OCI-LY3 (cell line): Measurements from ENCODE around the gene PIM2.
A peak's percentile ranks its signal among the peaks of the same experiment; 100 is the strongest.

Experiments
- H2AFZ ChIP-seq: fragments of 200-600, 300-600 bp; shearing (Covaris generic); 2 replicates; pipeline ENCODE4 v1.6.0; 2014; ENCODE audit warnings: antibody characterized with exemption, low read depth, low read length
- H3K27ac ChIP-seq: fragments of 200-600, 300-600 bp; sonication (generic); 2 replicates; pipeline ENCODE4 v1.5.1; 2014; ENCODE audit warnings: mild to moderate bottlenecking, low read length, moderate library complexity, mixed read lengths
- H3K27me3 ChIP-seq: fragments of 200-600, 300-600 bp; sonication (generic); 2 replicates; pipeline ENCODE4 v1.6.1; 2014; ENCODE audit warnings: low read depth, low read length, mixed read lengths
- H3K36me3 ChIP-seq: fragments of 200-600, 300-600 bp; sonication (generic); replicated peaks from 2 replicates; pipeline ENCODE3; 2014; ENCODE audit warnings: low read depth, low read length, mixed read lengths
- H3K4me1 ChIP-seq: fragments of 300-600, 200-600 bp; sonication (generic); 2 replicates; pipeline ENCODE4 v1.6.1; 2014; ENCODE audit warnings: low read length, mixed read lengths
- H3K4me2 ChIP-seq: fragments of 200-600, 300-600 bp; sonication (generic); 2 replicates; pipeline ENCODE4 v1.6.1; 2014; ENCODE audit warnings: low read length, mixed read lengths
- H3K4me3 ChIP-seq: fragments of 300-600, 200-600 bp; sonication (generic); 2 replicates; pipeline ENCODE4 v1.5.1; 2014; ENCODE audit warnings: antibody characterized with exemption, mild to moderate bottlenecking, low read length, moderate library complexity
- H3K79me2 ChIP-seq: fragments of 300-600, 200-600 bp; shearing (Covaris generic); 2 replicates; pipeline ENCODE4 v1.6.1; 2014; ENCODE audit warnings: mild to moderate bottlenecking, low read length, mixed read lengths
- H3K9ac ChIP-seq: fragments of 300-600, 200-600 bp; shearing (Covaris generic); 2 replicates; pipeline ENCODE4 v1.6.0; 2014; ENCODE audit warnings: mild to moderate bottlenecking, low read length, moderate library complexity
- H3K9me3 ChIP-seq: fragments of 200-600, 300-600 bp; shearing (Covaris generic); 2 replicates; pipeline ENCODE4 v1.6.1; 2014; ENCODE audit warnings: low read length, mixed read lengths; ENCODE audit not compliant: insufficient read depth
- H4K20me1 ChIP-seq: fragments of 200-600, 300-600 bp; sonication (generic); 2 replicates; pipeline ENCODE4 v1.6.1; 2016; ENCODE audit warnings: low read length, mixed read lengths; ENCODE audit not compliant: insufficient read depth
- EZH2phosphoT487 ChIP-seq: fragments of 200-600 bp; shearing (Covaris generic); IDR thresholded peaks from 2 replicates; pipeline ENCODE4 v1.6.1; 2018; ENCODE audit warnings: antibody characterized with exemption, mixed run types, low read depth
- TF ChIP-seq, protein P1 (sequence below): fragments of 200-600, 300-600 bp; sonication (generic); IDR thresholded peaks from 2 replicates; pipeline ENCODE4 v1.5.1; 2014; ENCODE audit warnings: antibody characterized with exemption, low read length, low read depth

The PIM2 gene

GRCh38 chrX:48942895-48943294, 24.1 kb upstream of the PIM2 start:
- Histone ChIP-seq H3K9ac (peak overlapping the region; percentile 39), H3K27ac (peak overlapping the region; percentile 62), H3K27me3 (no peaks in the 10 kb centered on the region), H3K9me3 (no peaks in the 10 kb centered on the region), H2AFZ (no peak overlapping the region), H3K79me2 (peaks cover 84% of the 10 kb centered on the region), H4K20me1 (no peaks in the 10 kb centered on the region), H3K36me3 (peaks cover 22% of the 10 kb centered on the region), H3K4me2 (peak overlapping the region; percentile 24; the same call in 1 of the 2 replicates), H3K4me1 (peaks cover 72% of the 10 kb centered on the region), H3K4me3 (no peak overlapping the region)
- TF ChIP-seq, protein P1, sequence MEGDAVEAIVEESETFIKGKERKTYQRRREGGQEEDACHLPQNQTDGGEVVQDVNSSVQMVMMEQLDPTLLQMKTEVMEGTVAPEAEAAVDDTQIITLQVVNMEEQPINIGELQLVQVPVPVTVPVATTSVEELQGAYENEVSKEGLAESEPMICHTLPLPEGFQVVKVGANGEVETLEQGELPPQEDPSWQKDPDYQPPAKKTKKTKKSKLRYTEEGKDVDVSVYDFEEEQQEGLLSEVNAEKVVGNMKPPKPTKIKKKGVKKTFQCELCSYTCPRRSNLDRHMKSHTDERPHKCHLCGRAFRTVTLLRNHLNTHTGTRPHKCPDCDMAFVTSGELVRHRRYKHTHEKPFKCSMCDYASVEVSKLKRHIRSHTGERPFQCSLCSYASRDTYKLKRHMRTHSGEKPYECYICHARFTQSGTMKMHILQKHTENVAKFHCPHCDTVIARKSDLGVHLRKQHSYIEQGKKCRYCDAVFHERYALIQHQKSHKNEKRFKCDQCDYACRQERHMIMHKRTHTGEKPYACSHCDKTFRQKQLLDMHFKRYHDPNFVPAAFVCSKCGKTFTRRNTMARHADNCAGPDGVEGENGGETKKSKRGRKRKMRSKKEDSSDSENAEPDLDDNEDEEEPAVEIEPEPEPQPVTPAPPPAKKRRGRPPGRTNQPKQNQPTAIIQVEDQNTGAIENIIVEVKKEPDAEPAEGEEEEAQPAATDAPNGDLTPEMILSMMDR = no peak
- TF ChIP-seq EZH2phosphoT487 = no peak

- Histone ChIP-seq H3K27me3 (no peaks in the 10 kb centered on the region), H3K27ac (peak overlapping the region; percentile 100), H3K9me3 (no peaks in the 10 kb centered on the region), H3K79me2 (peaks cover 81% of the 10 kb centered on the region), H3K4me2 (peak overlapping the region; percentile 74), H4K20me1 (no peaks in the 10 kb centered on the region), H3K36me3 (peaks cover 24% of the 10 kb centered on the region), H3K4me1 (peaks cover 88% of the 10 kb centered on the region), H3K4me3 (no peak overlapping the region), H3K9ac (peak overlapping the region; percentile 91), H2AFZ (no peak overlapping the region)
- TF ChIP-seq, protein P1 = no peak
- TF ChIP-seq EZH2phosphoT487 = no peak
These were observed 21.7 kb upstream of the PIM2 start for GRCh38 chrX:48940404-48940955.

- Histone ChIP-seq H3K27me3 (no peaks in the 10 kb centered on the region), H3K79me2 (peaks cover 80% of the 10 kb centered on the region), H3K4me3 (peak overlapping the region; percentile 47), H3K4me2 (peak overlapping the region; percentile 74), H3K9me3 (no peaks in the 10 kb centered on the region), H2AFZ (no peak overlapping the region), H3K4me1 (peaks cover 93% of the 10 kb centered on the region), H3K27ac (peak overlapping the region; percentile 100), H3K9ac (peak overlapping the region; percentile 91), H3K36me3 (peaks cover 24% of the 10 kb centered on the region), H4K20me1 (no peaks in the 10 kb centered on the region)
- TF ChIP-seq, protein P1 = no peak
- TF ChIP-seq EZH2phosphoT487 = no peak
These were observed 20.9 kb upstream of the PIM2 start for GRCh38 chrX:48939524-48940228.

- H3K27ac ChIP-seq = peak overlapping the region; percentile 100
- H3K4me2 ChIP-seq = peak overlapping the region; percentile 85
- no peaks in the 10 kb centered on the region for H3K27me3 ChIP-seq
- H3K9ac ChIP-seq = peak overlapping the region; percentile 91
- no peaks in the 10 kb centered on the region for H4K20me1 ChIP-seq
- H2AFZ ChIP-seq = no peak overlapping the region
- peak overlapping the region; percentile 62 for H3K4me3 ChIP-seq
- TF ChIP-seq EZH2phosphoT487 = no peak
- TF ChIP-seq, protein P1 = no peak
- H3K79me2 ChIP-seq = peaks cover 80% of the 10 kb centered on the region
- peaks cover 31% of the 10 kb centered on the region for H3K36me3 ChIP-seq
- H3K9me3 ChIP-seq = no peaks in the 10 kb centered on the region
- peaks cover 95% of the 10 kb centered on the region for H3K4me1 ChIP-seq
These were observed 20.0 kb upstream of the PIM2 start for GRCh38 chrX:48938721-48939425.
